T follicular helper cell (primary cell): ENCODE results near the gene RALGAPB.

Source experiments
- DNase-seq: peaks from one replicate; pipeline ENCODE4 v3.0.0-alpha.2; 2020; ENCODE audit warnings: low read depth

The RALGAPB gene

GRCh38 chr20:38547288-38548085 is 74.8 kb downstream of the RALGAPB start:
- DNase-seq, result no peak

DNA sequence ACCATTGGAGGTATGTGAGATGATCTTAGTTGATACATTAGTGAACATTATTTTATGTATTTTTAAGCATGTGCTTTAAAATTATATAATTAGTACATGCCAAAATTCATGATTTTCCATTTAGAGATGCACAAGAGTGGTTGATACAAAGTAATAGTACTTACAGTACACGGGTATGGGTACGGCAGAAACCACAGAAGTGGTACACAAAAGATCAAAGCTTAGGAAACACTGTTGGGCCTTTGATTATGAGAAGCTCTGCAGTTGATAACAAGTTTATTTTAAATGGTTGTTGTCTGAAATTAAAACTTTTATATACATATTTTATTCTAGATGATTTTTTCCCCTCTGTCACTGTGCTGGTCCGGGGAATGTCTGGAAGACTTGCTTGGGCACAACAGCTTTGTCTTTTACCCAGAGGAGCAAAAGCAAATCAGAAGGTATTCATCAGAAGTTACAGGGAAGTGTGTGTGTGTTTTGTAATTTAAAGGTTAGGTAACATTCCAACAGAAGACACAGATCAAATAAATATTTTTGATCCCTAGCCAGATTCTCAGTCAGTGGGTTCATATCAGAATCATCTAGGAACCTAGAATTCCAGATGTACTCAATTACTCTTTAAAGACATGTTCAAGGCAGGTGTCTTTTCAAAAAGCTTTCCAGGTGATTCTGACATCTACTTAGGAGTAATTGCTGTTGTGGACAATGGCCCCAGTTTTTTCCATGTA is 75.9 kb downstream of the RALGAPB start:
- no peak for DNase-seq

- DNase-seq, result no peak
These were observed 77.6 kb downstream of the RALGAPB start for GRCh38 chr20:38550274-38550673.

GRCh38 chr20:38551056-38551626 is 78.5 kb downstream of the RALGAPB start:
- DNase-seq, result no peak

DNA sequence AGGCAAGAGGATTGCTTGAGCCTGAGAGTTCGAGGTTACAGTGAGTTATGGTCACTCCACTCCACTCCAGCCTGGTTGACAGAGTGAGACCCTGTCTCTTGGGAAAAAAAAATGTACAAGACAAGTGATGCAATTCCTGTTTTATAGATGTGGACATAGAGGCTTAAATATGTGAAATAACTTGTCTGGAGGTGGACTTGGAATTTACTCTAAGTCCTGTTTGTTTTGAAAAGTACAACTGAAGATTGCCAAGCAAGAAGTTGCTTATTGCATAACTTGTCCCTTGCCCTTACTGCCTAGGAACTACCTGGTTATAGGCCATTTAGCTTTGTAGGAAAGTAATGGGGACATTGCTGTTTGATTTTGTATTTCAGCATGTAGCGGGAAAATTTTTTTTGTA is 82.3 kb downstream of the RALGAPB start:
- no peak for DNase-seq

DNA sequence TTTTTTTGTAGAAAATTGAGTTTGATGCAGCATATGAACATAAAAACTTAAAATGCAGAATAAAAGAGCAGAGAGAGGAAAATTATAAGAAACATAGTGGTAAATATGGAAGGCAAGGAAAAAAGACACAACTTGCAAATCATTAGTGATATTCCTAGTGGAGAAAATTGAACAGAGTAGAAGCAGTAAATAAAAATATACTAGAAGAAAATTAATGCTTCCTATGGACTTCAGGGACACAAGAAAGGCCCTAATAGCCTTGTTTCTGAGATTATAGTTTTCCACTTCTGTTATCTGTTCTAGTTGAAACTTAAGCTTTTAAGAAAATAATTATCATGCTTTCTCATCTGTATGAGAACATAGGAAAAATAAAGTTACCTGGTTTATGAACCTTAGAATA is 82.8 kb downstream of the RALGAPB start:
- no peak for DNase-seq

GRCh38 chr20:38557174-38557573 is 84.5 kb downstream of the RALGAPB start:
- no peak for DNase-seq

GRCh38 chr20:38558596-38559360 is 86.1 kb downstream of the RALGAPB start:
- DNase-seq, result no peak

DNA sequence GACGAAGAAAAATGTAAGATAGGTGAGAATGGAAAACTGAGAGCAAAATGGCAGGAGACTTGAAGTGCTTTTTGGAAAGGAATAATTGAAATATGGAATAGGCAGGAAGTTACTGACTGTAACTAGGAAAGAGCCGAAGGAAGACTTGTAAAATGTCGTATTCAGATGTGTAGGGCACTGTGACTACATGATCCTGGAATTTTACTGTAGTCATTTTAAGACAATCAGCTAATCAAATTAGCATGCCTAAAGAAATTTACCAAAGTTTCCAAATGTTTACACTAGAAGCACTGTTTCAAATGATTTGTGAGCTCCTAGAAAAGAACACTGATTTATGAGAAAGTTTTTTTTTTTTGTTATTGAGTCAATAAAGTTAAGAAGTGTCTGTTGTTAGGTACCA is 87.1 kb downstream of the RALGAPB start:
- no peak for DNase-seq

DNA sequence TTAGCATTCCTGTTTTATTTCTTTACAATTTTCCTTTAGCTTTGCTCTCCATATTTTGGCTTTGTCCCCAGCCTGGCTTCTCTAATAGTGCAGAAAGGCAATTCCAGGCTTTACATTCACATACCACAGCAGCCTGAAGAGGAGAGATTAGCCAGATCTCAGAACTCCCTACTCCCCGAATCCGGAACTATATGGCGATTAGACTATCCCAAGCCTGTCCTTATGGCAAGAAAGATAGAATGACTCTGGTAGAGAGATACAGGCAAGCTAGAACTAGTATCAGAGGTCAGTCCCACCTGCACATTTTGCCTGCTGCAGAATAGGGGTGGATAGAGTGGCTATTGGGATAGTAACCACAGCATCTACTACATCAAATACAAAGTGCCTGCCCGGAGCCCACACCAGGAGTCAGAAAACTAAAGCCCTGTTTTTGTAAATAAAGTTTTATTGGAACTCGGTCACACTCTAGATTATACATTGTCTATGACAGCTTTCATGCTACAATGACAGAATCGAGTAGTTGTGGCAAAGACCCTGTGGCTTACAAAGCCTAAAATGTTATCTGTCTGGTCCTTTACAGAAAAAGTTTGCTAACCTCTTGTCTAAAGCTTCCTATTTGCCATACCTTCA is 91.3 kb downstream of the RALGAPB start:
- DNase-seq, result no peak

DNA sequence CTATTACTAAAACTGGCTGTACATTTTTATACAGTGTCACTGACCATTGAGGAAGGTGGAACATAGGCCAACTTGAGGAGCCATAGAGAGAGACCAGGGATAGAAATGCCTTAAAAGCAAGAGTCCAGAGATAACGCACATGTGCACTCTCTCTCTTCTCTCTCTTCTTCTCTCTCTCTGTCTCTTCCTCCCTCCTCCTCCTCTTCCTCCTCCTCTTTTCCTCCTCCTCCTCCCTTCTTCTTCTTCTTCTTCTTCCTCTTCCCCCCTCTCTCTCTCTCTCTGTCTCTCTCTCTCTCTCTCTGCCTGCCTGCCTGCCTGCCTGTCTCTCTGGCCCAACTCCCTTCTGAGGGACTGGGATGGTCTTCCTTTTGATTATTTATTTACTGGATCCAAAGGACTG is 92.0 kb downstream of the RALGAPB start:
- DNase-seq, result no peak

DNA sequence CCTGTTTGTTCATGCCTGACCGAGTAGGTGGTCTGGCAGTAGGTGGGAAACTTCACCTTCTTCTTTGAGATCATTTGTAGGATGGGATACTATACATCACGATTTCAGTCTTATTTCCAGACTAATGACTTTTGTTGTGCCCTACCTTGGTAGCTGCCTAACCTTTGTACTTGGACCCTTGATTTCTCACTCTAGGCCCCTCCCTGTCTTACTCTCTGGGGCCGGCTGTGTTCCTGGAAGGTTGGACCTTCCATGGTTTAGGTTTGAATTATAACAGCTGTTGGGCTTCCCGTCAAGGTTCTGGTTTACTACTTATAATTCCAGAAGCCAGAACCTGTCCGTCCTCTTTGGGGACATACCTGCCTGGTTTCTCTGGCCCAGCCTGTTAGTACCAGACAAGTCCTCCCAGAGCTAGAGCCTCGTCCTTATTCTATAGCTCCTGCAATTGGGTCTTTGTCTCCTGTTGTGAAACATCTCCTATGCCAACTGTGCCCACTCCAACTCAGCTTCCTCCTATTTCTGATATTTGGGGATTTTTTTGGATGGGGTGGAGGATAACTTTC is 93.5 kb downstream of the RALGAPB start:
- DNase-seq, result no peak

GRCh38 chr20:38569747-38570525 is 97.3 kb downstream of the RALGAPB start:
- DNase-seq, result no peak

DNA sequence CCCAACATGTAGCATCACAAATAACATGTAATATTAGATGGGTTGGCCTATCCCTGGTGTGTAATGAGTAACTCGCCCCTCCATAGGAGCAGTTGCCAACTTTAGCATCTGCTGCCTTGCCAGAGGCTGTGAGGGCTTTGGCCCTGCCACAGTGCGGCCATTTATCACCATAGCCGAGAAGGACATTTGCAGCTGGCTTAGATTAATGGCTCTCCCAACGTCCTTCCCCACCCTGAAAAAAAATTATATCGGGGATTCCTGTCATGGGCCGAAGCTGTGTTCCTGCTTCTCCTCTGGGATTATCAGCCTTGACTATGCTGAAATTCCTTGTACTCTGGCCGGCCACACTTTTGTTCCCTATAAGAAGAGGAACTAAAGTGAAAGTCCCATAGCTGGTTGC is 100.8 kb downstream of the RALGAPB start:
- no peak for DNase-seq

DNA sequence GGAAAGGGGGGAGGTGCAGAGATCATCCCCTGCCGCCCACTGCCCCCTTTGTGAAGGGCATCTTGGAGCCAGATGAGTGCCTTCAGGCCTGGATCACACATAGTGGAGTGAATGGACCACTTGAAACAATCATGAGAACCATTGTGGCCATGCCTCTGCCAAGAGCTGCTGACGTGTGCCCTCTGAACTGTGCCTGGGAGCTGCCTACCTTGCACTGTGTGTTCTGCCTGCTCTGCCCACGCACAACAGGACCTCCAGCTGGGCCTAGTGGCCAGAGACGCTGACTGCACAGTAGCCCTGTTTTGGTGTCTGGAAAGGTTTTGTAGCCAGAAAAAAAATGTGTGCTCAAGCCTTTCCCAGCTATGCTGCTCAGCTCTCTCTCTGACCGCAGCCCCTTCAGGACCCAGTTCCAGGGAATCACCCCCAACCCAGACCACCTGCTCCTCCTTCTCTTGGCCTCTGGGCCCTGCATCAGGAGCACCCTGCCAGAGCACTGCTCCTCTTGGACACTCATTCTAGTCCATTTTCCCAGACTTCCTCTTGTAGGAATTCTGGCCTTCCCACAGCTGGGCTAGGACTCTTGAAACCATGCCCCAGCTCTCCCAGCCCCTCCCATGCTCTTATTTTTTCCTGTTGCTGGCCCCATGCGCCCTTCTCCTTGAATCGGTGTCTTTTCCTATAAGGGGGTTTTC is 106.7 kb downstream of the RALGAPB start:
- no peak for DNase-seq

DNA sequence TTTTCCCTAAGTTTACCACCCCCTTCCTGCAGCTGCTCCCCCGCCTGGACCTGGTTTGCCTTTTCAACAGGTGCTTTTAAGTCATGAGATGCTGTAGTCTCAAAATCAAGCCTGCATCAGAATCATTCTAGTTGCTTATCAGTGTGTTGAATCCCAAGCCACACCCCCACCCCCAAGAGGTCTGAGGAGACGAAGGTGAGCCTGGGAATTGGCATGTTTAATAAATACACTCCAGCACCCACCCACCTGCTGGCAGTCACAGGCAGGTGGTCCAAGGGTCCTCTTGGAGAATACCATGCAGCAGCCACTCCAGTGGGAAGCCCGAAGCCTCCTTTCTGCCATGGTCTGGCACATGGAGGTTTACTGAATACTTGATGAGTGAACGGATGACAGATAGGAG is 107.3 kb downstream of the RALGAPB start:
- no peak for DNase-seq

DNA sequence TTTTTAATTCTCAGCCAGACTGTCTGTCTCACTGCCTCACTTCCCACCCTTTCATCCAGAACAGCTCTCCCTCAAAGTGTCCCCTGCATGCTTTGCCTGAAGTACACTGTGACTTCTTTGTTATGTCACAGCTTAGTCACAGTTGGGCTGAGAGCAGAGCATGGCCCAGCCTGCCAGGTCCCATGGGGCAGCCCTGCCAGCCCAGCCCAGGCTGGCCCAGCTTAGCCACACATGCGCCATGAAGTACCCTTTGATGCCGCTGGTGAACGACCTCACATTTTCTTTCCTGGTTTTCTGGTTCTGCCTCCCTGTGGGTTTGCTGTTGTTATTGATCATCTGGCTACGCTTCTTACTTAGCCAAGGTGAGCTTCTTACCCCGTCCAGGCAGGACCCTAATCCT is 108.4 kb downstream of the RALGAPB start, which contains the start of gene ADIG:
Gene ADIG (plus strand): TSS at position 185 of the 400 bp plus-strand sequence. CDS start 54 bp downstream, at position 239.
- no peak for DNase-seq

GRCh38 chr20:38581830-38582358 is 109.3 kb downstream of the RALGAPB start:
- DNase-seq, result no peak

DNA sequence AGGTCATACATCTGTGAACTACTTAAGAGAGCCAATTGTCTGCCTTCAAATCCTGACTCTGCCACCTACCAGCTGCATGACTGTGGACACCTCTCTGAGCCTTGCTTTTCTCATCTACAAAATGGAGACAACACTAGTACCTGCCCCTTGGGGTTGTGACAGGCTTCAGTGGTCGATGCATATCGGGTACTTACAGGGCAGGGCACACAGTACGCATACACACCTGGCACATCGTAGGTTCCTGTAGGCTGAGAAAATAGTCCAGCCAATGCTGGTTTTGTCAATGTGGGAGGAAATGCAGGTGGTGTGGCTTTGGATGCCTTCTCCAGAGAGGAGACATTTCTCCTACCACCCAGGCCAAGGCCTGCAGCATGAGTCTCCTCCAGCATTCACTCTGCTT is 110.7 kb downstream of the RALGAPB start:
- DNase-seq, result no peak
